HFFc6 (cell line): ENCODE measurements around the gene DHPS. TPM values are rescaled to one million over a fixed set of nuclear protein-coding genes. Genes with fewer than 3 reads are reported as not detected.
"Not testable (repeated sequence)": the region's sequence is repeated elsewhere in the genome, so short reads cannot be mapped to it uniquely, and the experiment has no call there.

ENCODE experiments used
- DNase-seq: peaks from one replicate; pipeline ENCODE4 v3.0.0-alpha.2; 2018
- H3K27ac Mint-ChIP-seq: 2 replicates; pipeline ENCODE4 v1.8.0; 2020; ENCODE audit warnings: mild to moderate bottlenecking, mixed read lengths
- H3K27me3 Mint-ChIP-seq: 2 replicates; pipeline ENCODE4 v1.8.0; 2021; ENCODE audit warnings: mild to moderate bottlenecking, moderate library complexity, mixed read lengths; ENCODE audit not compliant: insufficient read depth
- H3K36me3 Mint-ChIP-seq: 2 replicates; pipeline ENCODE4 v1.8.0; 2021; ENCODE audit warnings: low read depth, mixed read lengths
- H3K4me1 Mint-ChIP-seq: 2 replicates; pipeline ENCODE4 v1.8.0; 2020; ENCODE audit warnings: low read depth, mixed read lengths
- H3K4me3 Mint-ChIP-seq: 2 replicates; pipeline ENCODE4 v1.8.0; 2020; ENCODE audit warnings: mild to moderate bottlenecking, moderate library complexity, mixed read lengths
- H3K9me3 Mint-ChIP-seq: 2 replicates; pipeline ENCODE4 v1.8.0; 2020; ENCODE audit warnings: mild to moderate bottlenecking, mixed read lengths
- total RNA-seq, 6 experiments: library from RNA; stranded (reverse); fragmentation: NEBNext Ultra II Directional; extraction: Animal tissue kit (Norgen Biotek cat#: 25700); gene quantifications; 2 replicates in 1 of 6; 3 replicates in 5 of 6; pipeline ENCODE4 v1.2.3, GENCODE V29; 2021
- TF ChIP-seq, protein P1 (sequence below): fragments of 200-600 bp; sonication (generic); IDR thresholded peaks from 2 replicates; pipeline ENCODE4 v1.5.0; 2021; ENCODE audit warnings: antibody characterized with exemption, mild to moderate bottlenecking

The DHPS gene
- total RNA-seq, 6 experiments from 2014 or later: 53.3 to 69.2 (median 59.6) TPM

- Mint-ChIP-seq H3K9me3 (no peaks in the 10 kb centered on the region), H3K27me3 (peaks cover 1% of the 10 kb centered on the region), H3K36me3 (no peaks in the 10 kb centered on the region), H3K4me3 (no peak overlapping the region), H3K27ac (no peak overlapping the region), H3K4me1 (no peaks in the 10 kb centered on the region)
- TF ChIP-seq, protein P1, sequence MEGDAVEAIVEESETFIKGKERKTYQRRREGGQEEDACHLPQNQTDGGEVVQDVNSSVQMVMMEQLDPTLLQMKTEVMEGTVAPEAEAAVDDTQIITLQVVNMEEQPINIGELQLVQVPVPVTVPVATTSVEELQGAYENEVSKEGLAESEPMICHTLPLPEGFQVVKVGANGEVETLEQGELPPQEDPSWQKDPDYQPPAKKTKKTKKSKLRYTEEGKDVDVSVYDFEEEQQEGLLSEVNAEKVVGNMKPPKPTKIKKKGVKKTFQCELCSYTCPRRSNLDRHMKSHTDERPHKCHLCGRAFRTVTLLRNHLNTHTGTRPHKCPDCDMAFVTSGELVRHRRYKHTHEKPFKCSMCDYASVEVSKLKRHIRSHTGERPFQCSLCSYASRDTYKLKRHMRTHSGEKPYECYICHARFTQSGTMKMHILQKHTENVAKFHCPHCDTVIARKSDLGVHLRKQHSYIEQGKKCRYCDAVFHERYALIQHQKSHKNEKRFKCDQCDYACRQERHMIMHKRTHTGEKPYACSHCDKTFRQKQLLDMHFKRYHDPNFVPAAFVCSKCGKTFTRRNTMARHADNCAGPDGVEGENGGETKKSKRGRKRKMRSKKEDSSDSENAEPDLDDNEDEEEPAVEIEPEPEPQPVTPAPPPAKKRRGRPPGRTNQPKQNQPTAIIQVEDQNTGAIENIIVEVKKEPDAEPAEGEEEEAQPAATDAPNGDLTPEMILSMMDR: no peak
- no peak for DNase-seq
These were observed 8.0 kb upstream of the DHPS start for GRCh38 chr19:12689581-12690216.

- Mint-ChIP-seq H3K4me1 (no peaks in the 10 kb centered on the region), H3K27me3 (peaks cover 1% of the 10 kb centered on the region), H3K36me3 (peaks cover 1% of the 10 kb centered on the region; the same call in 1 of the 2 replicates), H3K27ac (no peak overlapping the region), H3K4me3 (no peak overlapping the region), H3K9me3 (no peaks in the 10 kb centered on the region)
- TF ChIP-seq, protein P1: no peak
- DNase-seq: no peak
These were observed 7.3 kb upstream of the DHPS start for GRCh38 chr19:12689012-12689411.

- H3K9me3 Mint-ChIP-seq: no peaks in the 10 kb centered on the region
- peaks cover 1% of the 10 kb centered on the region for H3K27me3 Mint-ChIP-seq
- TF ChIP-seq, protein P1: 0 out of 2 replicates have a peak, but pooled peaks have one; percentile 9
- no peaks in the 10 kb centered on the region for H3K4me1 Mint-ChIP-seq
- H3K4me3 Mint-ChIP-seq: no peak within 1 kb of the TSS
- H3K36me3 Mint-ChIP-seq: peaks cover 9% of the 10 kb centered on the region; the same call in 1 of the 2 replicates
- DNase-seq: no peak
- H3K27ac Mint-ChIP-seq: no peak within 1 kb of the TSS
These were observed 6.0 kb upstream of the DHPS start, which contains the start of gene GNG14 for GRCh38 chr19:12687496-12688196. TSS of gene GNG14 (plus strand) at chr19:12687998. CDS start at chr19:12688049, 51 bp downstream.

DNA sequence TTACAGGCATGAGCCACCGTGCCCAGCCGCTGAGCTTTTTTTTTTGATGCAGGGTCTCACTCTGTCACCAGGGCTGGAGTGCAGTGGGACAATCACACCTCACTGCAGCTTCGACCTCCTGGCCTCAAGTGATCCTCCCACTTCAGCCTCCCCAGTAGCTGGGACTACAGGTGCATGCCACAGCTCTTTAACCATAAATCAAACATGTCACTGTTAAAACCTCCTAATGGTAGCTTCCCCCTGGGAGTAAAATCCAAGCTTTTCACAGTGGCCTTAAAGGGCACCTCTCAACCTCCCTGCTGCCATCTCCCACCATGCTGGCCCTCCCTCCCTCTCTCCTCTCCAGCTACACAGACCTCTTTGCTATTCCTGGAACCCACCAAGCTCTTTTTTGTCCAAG lies 4.2 kb upstream of the DHPS start:
- H3K27ac Mint-ChIP-seq: no peak overlapping the region
- no peak overlapping the region for H3K4me3 Mint-ChIP-seq
- H3K9me3 Mint-ChIP-seq: no peaks in the 10 kb centered on the region
- peaks cover 1% of the 10 kb centered on the region for H3K27me3 Mint-ChIP-seq
- H3K4me1 Mint-ChIP-seq: peaks cover 6% of the 10 kb centered on the region
- peaks cover 12% of the 10 kb centered on the region; the same call in 1 of the 2 replicates for H3K36me3 Mint-ChIP-seq
- TF ChIP-seq, protein P1: no peak
- no peak for DNase-seq

GRCh38 chr19:12680034-12680433 lies 1.6 kb downstream of the DHPS start:
- no peak overlapping the region for H3K27ac Mint-ChIP-seq
- H3K27me3 Mint-ChIP-seq: no peaks in the 10 kb centered on the region; the same call in 1 of the 2 replicates
- DNase-seq: no peak

GRCh38 chr19:12678039-12678438 lies 3.6 kb downstream of the DHPS start:
- not testable (repeated sequence) for H3K27me3 Mint-ChIP-seq, H3K9me3 Mint-ChIP-seq, DNase-seq, H3K27ac Mint-ChIP-seq, H3K4me3 Mint-ChIP-seq, H3K4me1 Mint-ChIP-seq
- peaks cover 23% of the 10 kb centered on the region for H3K36me3 Mint-ChIP-seq

More at GRCh38 chr19:12680034-12680433, 1.6 kb downstream of the DHPS start:
- no peaks in the 10 kb centered on the region for H3K9me3 Mint-ChIP-seq
- H3K4me3 Mint-ChIP-seq: peak overlapping the region; percentile 65
- H3K4me1 Mint-ChIP-seq: peaks cover 7% of the 10 kb centered on the region
- H3K36me3 Mint-ChIP-seq: peaks cover 25% of the 10 kb centered on the region; the same call in 1 of the 2 replicates
- TF ChIP-seq, protein P1: no peak
